Mesothelial cell of epicardium (in vitro differentiated cells): Measurements from ENCODE around the gene GLI2. TPM values are rescaled to one million over a fixed set of nuclear protein-coding genes. Genes with fewer than 3 reads are reported as not detected.

Experiments
- DNase-seq, 2 experiments: peaks; one replicate each; pipeline ENCODE4 v3.0.0; 2021; ENCODE audit warnings: low spot score in 2 of 2; ENCODE audit not compliant: unreplicated experiment in 2 of 2
- H3K27ac Mint-ChIP-seq: 2 replicates; pipeline ENCODE4 v1.8.0; 2021; ENCODE audit warnings: mixed read lengths
- H3K27me3 Mint-ChIP-seq: 2 replicates; pipeline ENCODE4 v1.8.0; 2021; ENCODE audit warnings: low read depth, mixed read lengths
- H3K36me3 Mint-ChIP-seq: 2 replicates; pipeline ENCODE4 v1.8.0; 2021; ENCODE audit warnings: mixed read lengths
- H3K4me1 Mint-ChIP-seq: 2 replicates; pipeline ENCODE4 v1.8.0; 2021; ENCODE audit warnings: mixed read lengths
- H3K4me3 Mint-ChIP-seq: 2 replicates; pipeline ENCODE4 v1.8.0; 2021; ENCODE audit warnings: mild to moderate bottlenecking, moderate library complexity, mixed read lengths
- H3K9me3 Mint-ChIP-seq: 2 replicates; pipeline ENCODE4 v1.8.0; 2021; ENCODE audit warnings: mixed read lengths
- CTCF ChIP-seq: fragments of 200-600 bp; sonication (generic); IDR thresholded peaks from one replicate; pipeline ENCODE4 v1.5.0; 2021; ENCODE audit warnings: antibody characterized with exemption; ENCODE audit not compliant: unreplicated experiment
- total RNA-seq: library from RNA; stranded (reverse); gene quantifications from 3 replicates; pipeline ENCODE4 v1.2.1, GENCODE V29; 2021

The GLI2 gene
- total RNA-seq, 1 donor from 2014 or later, result 67.0 TPM

- Mint-ChIP-seq H3K9me3 (no peaks in the 10 kb centered on the region), H3K27me3 (no peaks in the 10 kb centered on the region), H3K27ac (no peak overlapping the region), H3K4me1 (peaks cover 39% of the 10 kb centered on the region), H3K4me3 (no peak overlapping the region), H3K36me3 (no peaks in the 10 kb centered on the region)
- DNase-seq, result no peak
- TF ChIP-seq CTCF, result no peak
These were observed 9.9 kb downstream of the GLI2 start for GRCh38 chr2:120745420-120746111.

GRCh38 chr2:120746144-120746543 is 10.5 kb downstream of the GLI2 start:
- no peak overlapping the region for H3K27ac Mint-ChIP-seq
- no peaks in the 10 kb centered on the region for H3K27me3 Mint-ChIP-seq
- peaks cover 36% of the 10 kb centered on the region for H3K4me1 Mint-ChIP-seq
- H3K4me3 Mint-ChIP-seq, result no peak overlapping the region
- H3K36me3 Mint-ChIP-seq, result no peaks in the 10 kb centered on the region
- no peak for TF ChIP-seq CTCF
- no peaks in the 10 kb centered on the region for H3K9me3 Mint-ChIP-seq
- no peak for DNase-seq

GRCh38 chr2:120747281-120747680 is 11.6 kb downstream of the GLI2 start:
- no peak for DNase-seq
- Mint-ChIP-seq H3K9me3 (no peaks in the 10 kb centered on the region), H3K27ac (no peak overlapping the region), H3K27me3 (no peaks in the 10 kb centered on the region), H3K4me3 (no peak overlapping the region), H3K4me1 (peaks cover 36% of the 10 kb centered on the region), H3K36me3 (no peaks in the 10 kb centered on the region)
- no peak for TF ChIP-seq CTCF

GRCh38 chr2:120747706-120748105 is 12.0 kb downstream of the GLI2 start:
- no peak for TF ChIP-seq CTCF
- Mint-ChIP-seq H3K4me1 (peaks cover 32% of the 10 kb centered on the region), H3K9me3 (no peaks in the 10 kb centered on the region), H3K27me3 (no peaks in the 10 kb centered on the region), H3K36me3 (no peaks in the 10 kb centered on the region), H3K27ac (no peak overlapping the region), H3K4me3 (no peak overlapping the region)
- no peak for DNase-seq

- H3K36me3 Mint-ChIP-seq, result no peaks in the 10 kb centered on the region
- H3K27me3 Mint-ChIP-seq, result no peaks in the 10 kb centered on the region
- H3K9me3 Mint-ChIP-seq, result no peaks in the 10 kb centered on the region
- H3K4me1 Mint-ChIP-seq, result peaks cover 27% of the 10 kb centered on the region
- no peak for DNase-seq
- no peak overlapping the region for H3K27ac Mint-ChIP-seq
- TF ChIP-seq CTCF, result no peak
- no peak overlapping the region for H3K4me3 Mint-ChIP-seq
These were observed 12.6 kb downstream of the GLI2 start for GRCh38 chr2:120748310-120748709.

GRCh38 chr2:120748741-120749140 is 13.1 kb downstream of the GLI2 start:
- H3K27me3 Mint-ChIP-seq, result no peaks in the 10 kb centered on the region
- H3K9me3 Mint-ChIP-seq, result no peaks in the 10 kb centered on the region
- no peak overlapping the region for H3K4me3 Mint-ChIP-seq
- no peak for DNase-seq
- no peak overlapping the region for H3K27ac Mint-ChIP-seq
- H3K4me1 Mint-ChIP-seq, result peaks cover 27% of the 10 kb centered on the region
- no peak for TF ChIP-seq CTCF
- H3K36me3 Mint-ChIP-seq, result no peaks in the 10 kb centered on the region
